GM18505 (cell line): ENCODE results near the gene WDR18.

Experiments used
- ATAC-seq: cut with Tn5 transposase; IDR thresholded peaks from one replicate; pipeline ENCODE4 v1.9.1; 2021; ENCODE audit not compliant: unreplicated experiment
- POLR2A ChIP-seq: IDR thresholded peaks from 4 replicates; pipeline ENCODE4 v1.6.1; 2011; ENCODE audit warnings: borderline replicate concordance; ENCODE audit not compliant: insufficient read depth, insufficient read length; ENCODE audit errors: extremely low read depth

WDR18 gene

GRCh38 chr19:986083-986482 lies 1.9 kb downstream of the WDR18 start:
- no peak for ATAC-seq
- no peak for TF ChIP-seq POLR2A

DNA sequence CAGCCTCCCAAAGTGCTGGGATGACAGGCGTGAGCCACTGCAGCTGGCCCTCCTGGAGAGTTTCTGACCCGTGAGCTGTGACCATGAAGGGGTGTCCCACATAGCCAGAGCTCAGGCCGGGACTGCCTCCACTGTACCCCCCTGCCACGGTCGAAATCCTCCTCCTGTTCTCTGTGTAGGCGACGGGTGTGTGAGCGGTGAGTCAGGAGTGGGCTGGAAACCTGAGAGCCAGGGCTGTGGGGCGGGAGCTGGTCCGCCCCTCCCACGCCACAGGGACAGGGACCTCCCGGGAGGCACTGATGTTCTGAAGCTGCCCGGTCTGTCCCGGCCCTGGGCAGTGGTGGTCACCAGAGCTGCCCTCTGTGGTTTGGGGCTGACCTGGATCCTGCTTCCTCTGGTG lies 3.9 kb downstream of the WDR18 start:
- ATAC-seq, result no peak
- no peak for TF ChIP-seq POLR2A

GRCh38 chr19:988510-988909 lies 4.4 kb downstream of the WDR18 start:
- no peak for ATAC-seq
- TF ChIP-seq POLR2A, result no peak

GRCh38 chr19:989381-990081 lies 5.4 kb downstream of the WDR18 start:
- ATAC-seq, result no peak

DNA sequence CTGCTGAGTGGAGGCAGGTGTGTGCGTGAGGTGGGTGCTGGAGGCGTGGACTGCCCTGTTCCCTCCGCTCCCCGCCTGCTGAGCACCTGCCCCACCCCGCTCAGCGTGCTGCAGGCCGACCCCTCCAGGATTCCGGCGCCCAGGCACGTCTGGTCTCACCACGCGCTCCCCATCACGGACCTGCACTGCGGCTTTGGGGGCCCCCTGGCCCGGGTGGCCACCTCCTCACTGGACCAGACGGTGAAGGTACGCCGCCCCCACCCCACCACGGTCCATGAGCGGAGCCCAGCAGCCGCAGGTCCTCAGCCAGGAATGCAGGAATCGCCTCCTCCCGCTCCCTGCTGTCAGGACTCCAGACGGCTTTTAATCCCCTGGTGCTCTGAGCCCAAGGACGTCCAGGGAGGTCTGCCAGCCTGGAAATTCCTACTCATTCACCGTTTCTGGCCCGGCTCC lies 6.0 kb downstream of the WDR18 start:
- ATAC-seq, result no peak
- no peak for TF ChIP-seq POLR2A

More at GRCh38 chr19:989381-990081, 5.4 kb downstream of the WDR18 start:
- TF ChIP-seq POLR2A, result no peak

DNA sequence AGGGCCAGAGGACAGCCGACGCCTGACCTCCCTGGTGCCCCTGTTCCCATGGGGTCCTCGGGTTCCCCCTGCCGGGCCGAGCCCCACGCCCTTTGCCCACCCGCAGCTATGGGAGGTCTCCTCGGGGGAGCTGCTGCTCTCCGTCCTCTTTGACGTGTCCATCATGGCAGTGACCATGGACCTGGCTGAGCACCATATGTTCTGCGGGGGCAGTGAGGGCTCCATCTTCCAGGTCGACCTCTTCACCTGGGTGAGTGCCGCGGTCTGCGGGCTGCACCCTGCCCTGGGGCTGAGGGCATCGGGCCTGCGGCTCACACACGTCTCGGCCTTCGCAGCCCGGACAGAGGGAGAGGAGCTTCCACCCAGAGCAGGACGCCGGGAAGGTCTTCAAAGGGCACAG lies 6.6 kb downstream of the WDR18 start:
- ATAC-seq, result no peak
- TF ChIP-seq POLR2A, result no peak

DNA sequence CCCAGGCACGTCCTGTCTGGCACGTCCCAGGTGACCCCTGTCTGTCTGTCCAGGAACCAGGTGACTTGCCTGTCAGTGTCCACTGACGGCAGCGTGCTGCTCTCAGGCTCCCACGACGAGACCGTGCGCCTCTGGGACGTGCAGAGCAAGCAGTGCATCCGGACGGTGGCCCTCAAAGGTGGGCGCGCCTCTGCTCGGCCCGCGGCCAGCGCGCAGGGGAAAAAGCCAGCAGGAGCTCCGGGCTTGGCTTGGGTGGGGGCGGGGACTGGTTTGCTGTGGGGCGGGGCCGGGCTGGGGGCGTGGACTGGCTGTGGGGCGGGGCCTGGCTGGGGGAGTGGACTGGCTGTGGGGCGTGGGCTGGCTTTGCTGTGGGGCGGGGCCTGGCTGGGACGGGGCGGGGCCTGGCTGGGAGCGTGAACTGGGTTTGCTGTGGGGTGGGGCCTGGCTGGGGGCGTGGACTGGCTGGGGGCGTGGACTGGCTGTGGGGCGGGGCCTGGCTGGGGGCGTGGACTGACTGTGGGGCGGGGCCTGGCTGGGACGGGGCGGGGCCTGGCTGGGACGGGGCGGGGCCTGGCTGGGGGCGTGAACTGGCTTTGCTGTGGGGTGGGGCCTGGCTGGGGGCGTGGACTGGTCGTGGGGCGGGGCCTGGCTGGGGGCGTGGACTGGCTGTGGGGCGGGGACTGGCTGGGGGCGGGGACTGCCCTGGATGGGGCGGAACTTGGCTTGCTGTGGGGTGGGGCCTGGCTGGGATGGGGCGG lies 7.2 kb downstream of the WDR18 start:
- ATAC-seq, result no peak
- TF ChIP-seq POLR2A, result no peak

DNA sequence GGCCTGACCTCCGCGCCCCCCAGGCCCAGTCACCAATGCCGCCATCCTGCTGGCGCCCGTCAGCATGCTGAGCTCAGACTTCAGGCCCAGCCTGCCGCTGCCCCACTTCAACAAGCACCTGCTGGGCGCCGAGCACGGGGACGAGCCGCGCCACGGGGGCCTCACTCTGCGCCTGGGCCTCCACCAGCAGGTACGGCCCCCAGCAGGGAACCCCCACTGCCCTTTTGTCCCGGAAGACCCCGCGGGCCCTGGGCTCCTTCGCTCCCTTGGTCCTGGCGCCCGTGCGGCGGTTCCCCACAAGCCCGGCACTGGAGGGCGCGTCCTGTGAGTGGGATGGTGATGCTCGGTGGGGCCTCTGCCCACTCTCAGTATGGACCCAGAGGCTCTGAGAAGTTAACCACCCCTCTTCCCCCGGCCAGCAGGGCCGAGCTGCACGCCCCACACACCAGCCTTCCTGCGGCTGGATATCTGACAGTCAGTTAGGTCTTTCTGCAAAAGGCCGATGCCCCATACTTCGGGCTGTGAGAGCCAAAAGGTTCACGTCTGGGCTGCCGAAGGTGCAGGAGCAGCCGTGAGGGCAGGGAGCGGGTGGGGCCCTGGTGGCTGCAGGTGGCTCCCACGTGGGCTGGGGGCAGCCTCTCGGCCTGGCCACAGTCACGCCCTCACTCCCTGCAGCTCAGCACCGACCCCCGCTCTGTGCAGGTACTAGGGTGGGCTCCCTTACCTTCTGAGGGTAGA lies 8.0 kb downstream of the WDR18 start:
- ATAC-seq, result no peak
- TF ChIP-seq POLR2A, result no peak

GRCh38 chr19:992670-993055 lies 8.5 kb downstream of the WDR18 start:
- TF ChIP-seq POLR2A, result no peak
- no peak for ATAC-seq

GRCh38 chr19:993361-993830 lies 9.3 kb downstream of the WDR18 start:
- no peak for TF ChIP-seq POLR2A
- ATAC-seq, result no peak

DNA sequence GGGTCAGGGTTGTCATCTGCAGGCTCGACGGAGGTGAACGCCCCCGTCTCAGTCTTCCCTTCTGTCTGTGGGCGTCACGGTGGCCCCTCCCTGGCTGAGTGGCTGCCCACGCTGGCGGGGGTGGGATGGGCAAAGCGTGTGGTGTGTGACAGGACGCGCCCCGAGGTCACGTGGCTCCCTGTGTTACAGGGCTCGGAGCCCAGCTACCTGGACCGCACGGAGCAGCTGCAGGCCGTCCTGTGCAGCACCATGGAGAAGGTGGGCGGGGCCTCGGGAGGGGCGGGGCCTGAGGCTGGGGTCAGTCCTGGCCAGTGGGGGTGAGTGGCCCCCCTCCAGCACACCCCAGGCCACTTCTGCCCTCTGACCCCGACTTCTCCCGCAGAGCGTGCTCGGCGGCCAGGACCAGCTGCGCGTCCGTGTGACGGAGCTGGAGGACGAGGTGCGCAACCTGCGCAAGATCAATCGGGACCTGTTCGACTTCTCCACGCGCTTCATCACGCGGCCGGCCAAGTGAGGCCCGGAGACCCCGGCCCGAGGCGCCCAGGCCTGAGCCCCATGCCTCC lies 9.8 kb downstream of the WDR18 start:
- no peak for TF ChIP-seq POLR2A
- no peak for ATAC-seq

DNA sequence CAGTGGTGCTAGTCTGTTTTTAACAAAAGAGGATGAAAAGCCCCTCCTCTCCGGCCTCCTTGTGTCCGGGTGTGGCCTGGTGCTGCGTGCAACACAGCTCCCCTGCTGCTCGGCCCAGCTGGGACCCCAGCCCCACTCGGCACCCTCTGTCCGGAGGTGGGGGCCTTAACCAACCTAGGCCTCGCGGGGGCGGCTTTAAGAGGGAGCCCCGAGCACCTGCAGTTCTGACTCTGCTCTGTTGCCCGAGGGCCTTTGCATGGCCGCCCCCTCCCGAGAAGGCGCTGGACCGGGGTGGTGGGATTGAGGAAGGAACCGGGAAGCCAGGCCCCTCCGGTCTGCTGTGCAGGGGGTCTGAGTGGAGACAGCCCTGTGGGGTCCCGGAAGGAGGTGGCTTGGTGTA lies 10.4 kb downstream of the WDR18 start:
- no peak for TF ChIP-seq POLR2A
- no peak for ATAC-seq

- no peak for ATAC-seq
- TF ChIP-seq POLR2A, result no peak
Observed at GRCh38 chr19:995051-995827, 11.1 kb downstream of the WDR18 start.

DNA sequence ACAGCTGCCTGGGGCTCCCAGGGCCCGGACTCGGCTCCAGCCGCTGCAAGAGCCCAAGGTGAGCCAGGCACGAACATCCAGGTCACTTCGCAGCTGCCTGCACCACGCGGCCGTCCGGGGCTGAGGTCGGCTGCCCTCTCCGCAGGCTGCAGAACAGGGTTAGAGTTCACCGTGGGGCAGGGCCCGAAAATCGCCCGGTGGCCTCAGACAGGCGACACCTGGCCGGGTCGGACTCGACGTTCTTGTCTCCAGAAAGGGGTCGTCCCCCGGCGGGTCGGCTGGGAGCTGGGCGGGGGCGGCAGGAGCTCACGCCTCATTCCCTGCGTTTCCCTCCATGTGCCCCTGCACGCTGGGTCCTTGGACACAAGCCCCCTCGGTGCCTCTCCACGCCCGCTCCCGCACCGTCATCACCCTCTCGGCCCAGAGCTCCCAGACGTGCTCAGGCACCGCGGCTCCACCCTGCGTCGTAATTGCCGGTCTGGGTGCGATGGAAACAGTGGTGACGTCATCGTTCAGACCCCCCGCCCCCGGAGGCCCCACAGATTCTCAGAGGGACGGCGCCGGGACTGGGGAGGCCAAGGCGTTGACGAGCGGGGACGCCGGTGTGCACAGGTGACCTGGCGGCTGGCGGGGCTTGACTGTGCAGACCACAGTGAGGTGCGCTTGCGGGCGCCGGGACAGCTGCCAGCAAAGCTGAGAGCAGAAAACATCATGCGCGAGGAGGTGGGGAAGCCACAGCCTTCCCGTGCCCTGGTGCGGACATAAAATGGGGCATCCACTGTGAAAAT lies 12.1 kb downstream of the WDR18 start:
- ATAC-seq, result no peak

More for the DNA sequence above, 12.1 kb downstream of the WDR18 start:
- TF ChIP-seq POLR2A, result no peak
